ENCODE measurements around the gene ARID2. TPM values are rescaled to one million over a fixed set of nuclear protein-coding genes. Genes with fewer than 3 reads are reported as not detected.

The ARID2 gene
- total and polyA plus RNA-seq, 2 experiments from 2014 or later, result 26.5 to 54.9 TPM

DNA sequence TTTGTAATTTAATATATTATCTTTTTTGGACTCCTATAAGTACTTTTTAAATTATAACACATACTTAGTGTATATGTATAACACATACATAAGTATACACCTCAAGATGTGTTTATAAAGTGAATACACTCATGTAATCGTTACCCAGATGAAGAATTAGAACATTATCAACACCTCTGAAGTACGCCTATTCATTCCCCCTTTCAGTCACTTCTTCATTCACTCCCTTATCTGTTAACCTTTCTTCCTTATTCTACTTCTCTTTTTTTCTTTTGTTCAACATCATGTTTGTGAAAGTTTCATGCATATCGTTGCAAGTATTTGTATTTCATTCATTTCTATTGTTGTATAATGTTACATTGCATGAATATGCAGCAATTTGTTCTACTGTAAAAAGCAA, 98.5 kb downstream of the ARID2 start (continued):
- TF ChIP-seq, protein P1, sequence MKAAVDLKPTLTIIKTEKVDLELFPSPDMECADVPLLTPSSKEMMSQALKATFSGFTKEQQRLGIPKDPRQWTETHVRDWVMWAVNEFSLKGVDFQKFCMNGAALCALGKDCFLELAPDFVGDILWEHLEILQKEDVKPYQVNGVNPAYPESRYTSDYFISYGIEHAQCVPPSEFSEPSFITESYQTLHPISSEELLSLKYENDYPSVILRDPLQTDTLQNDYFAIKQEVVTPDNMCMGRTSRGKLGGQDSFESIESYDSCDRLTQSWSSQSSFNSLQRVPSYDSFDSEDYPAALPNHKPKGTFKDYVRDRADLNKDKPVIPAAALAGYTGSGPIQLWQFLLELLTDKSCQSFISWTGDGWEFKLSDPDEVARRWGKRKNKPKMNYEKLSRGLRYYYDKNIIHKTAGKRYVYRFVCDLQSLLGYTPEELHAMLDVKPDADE (IDR thresholded peaks at IDR 0.05), result no peak

DNA sequence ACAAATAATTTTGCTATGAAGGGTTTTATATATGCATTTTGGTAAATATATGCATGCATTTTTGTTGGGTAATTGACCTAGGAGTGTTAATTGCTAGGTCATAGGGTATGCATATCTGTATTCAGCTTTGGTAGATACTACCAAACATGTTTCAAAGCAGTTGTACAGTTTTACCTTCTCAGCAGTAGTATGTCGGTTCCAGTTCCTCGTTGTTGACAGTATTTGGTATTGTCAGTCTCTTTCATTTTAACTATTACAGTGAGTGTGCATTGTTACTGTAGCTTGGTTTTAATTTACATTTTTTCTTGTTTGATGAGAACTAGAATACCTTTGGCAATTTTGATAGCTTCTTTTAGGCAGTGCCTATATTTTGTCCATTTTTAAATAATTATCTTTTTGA, 98.9 kb downstream of the ARID2 start:
- Histone ChIP-seq H2AFZ (no peak overlapping the region), H3K27ac (ENCODE audit: low read depth) (no peak overlapping the region), H3K9me2 (ENCODE audit: insufficient read depth) (no peaks in the 10 kb centered on the region), H3K4me1 (ENCODE audit: insufficient read depth) (no peaks in the 10 kb centered on the region), H3K79me2 (replicated peaks; ENCODE audit: insufficient read depth) (0 out of 2 replicates have a peak, but pooled peaks cover 3% of the 10 kb centered on the region), H3F3A (replicated peaks; ENCODE audit: low read depth) (no peaks in the 10 kb centered on the region), H3K27me3 (ENCODE audit: insufficient read depth) (no peaks in the 10 kb centered on the region), H3K36me3 (ENCODE audit: insufficient read depth) (peaks cover 2% of the 10 kb centered on the region; the same call in 1 of the 2 replicates), H4K20me1 (replicated peaks; ENCODE audit: insufficient read depth) (no peaks in the 10 kb centered on the region; the same call in none of the 2 replicates), H3K4me2 (no peak overlapping the region), H3K4me3 (no peak overlapping the region)
- peaks cover 3% of the 10 kb centered on the region; the same call in 1 of the 3 replicates for H3K4me1 Mint-ChIP-seq
- no peaks in the 10 kb centered on the region for H3K9me3 Mint-ChIP-seq
- ATAC-seq (no peak), DNase-seq (ENCODE audit: low spot score) (no peak)
- peaks cover 39% of the 10 kb centered on the region; the same call in 2 of the 3 replicates for H3K36me3 Mint-ChIP-seq (ENCODE audit: low read depth)
- no peak overlapping the region for H3K27ac Mint-ChIP-seq
- H3K27me3 Mint-ChIP-seq (ENCODE audit: insufficient read depth, low read depth, poor library complexity), result peaks cover 1% of the 10 kb centered on the region
- H3K4me3 Mint-ChIP-seq, result no peak overlapping the region
- TF ChIP-seq, protein P2, sequence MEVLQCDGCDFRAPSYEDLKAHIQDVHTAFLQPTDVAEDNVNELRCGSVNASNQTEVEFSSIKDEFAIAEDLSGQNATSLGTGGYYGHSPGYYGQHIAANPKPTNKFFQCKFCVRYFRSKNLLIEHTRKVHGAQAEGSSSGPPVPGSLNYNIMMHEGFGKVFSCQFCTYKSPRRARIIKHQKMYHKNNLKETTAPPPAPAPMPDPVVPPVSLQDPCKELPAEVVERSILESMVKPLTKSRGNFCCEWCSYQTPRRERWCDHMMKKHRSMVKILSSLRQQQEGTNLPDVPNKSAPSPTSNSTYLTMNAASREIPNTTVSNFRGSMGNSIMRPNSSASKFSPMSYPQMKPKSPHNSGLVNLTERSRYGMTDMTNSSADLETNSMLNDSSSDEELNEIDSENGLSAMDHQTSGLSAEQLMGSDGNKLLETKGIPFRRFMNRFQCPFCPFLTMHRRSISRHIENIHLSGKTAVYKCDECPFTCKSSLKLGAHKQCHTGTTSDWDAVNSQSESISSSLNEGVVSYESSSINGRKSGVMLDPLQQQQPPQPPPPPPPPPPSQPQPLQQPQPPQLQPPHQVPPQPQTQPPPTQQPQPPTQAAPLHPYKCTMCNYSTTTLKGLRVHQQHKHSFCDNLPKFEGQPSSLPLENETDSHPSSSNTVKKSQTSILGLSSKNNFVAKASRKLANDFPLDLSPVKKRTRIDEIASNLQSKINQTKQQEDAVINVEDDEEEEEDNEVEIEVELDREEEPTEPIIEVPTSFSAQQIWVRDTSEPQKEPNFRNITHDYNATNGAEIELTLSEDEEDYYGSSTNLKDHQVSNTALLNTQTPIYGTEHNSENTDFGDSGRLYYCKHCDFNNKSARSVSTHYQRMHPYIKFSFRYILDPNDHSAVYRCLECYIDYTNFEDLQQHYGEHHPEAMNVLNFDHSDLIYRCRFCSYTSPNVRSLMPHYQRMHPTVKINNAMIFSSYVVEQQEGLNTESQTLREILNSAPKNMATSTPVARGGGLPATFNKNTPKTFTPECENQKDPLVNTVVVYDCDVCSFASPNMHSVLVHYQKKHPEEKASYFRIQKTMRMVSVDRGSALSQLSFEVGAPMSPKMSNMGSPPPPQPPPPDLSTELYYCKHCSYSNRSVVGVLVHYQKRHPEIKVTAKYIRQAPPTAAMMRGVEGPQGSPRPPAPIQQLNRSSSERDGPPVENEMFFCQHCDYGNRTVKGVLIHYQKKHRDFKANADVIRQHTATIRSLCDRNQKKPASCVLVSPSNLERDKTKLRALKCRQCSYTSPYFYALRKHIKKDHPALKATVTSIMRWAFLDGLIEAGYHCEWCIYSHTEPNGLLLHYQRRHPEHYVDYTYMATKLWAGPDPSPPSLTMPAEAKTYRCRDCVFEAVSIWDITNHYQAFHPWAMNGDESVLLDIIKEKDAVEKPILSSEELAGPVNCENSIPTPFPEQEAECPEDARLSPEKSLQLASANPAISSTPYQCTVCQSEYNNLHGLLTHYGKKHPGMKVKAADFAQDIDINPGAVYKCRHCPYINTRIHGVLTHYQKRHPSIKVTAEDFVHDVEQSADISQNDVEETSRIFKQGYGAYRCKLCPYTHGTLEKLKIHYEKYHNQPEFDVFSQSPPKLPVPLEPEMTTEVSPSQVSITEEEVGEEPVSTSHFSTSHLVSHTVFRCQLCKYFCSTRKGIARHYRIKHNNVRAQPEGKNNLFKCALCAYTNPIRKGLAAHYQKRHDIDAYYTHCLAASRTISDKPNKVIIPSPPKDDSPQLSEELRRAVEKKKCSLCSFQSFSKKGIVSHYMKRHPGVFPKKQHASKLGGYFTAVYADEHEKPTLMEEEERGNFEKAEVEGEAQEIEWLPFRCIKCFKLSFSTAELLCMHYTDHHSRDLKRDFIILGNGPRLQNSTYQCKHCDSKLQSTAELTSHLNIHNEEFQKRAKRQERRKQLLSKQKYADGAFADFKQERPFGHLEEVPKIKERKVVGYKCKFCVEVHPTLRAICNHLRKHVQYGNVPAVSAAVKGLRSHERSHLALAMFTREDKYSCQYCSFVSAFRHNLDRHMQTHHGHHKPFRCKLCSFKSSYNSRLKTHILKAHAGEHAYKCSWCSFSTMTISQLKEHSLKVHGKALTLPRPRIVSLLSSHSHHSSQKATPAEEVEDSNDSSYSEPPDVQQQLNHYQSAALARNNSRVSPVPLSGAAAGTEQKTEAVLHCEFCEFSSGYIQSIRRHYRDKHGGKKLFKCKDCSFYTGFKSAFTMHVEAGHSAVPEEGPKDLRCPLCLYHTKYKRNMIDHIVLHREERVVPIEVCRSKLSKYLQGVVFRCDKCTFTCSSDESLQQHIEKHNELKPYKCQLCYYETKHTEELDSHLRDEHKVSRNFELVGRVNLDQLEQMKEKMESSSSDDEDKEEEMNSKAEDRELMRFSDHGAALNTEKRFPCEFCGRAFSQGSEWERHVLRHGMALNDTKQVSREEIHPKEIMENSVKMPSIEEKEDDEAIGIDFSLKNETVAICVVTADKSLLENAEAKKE (CRISPR knock-in tag; IDR thresholded peaks at IDR 0.05), result no peak
- TF ChIP-seq STAT1 (IDR thresholded peaks at IDR 0.05; ENCODE audit: unreplicated experiment), result no peak
- TF ChIP-seq, protein P3, sequence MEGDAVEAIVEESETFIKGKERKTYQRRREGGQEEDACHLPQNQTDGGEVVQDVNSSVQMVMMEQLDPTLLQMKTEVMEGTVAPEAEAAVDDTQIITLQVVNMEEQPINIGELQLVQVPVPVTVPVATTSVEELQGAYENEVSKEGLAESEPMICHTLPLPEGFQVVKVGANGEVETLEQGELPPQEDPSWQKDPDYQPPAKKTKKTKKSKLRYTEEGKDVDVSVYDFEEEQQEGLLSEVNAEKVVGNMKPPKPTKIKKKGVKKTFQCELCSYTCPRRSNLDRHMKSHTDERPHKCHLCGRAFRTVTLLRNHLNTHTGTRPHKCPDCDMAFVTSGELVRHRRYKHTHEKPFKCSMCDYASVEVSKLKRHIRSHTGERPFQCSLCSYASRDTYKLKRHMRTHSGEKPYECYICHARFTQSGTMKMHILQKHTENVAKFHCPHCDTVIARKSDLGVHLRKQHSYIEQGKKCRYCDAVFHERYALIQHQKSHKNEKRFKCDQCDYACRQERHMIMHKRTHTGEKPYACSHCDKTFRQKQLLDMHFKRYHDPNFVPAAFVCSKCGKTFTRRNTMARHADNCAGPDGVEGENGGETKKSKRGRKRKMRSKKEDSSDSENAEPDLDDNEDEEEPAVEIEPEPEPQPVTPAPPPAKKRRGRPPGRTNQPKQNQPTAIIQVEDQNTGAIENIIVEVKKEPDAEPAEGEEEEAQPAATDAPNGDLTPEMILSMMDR (conservative IDR thresholded peaks at IDR 0.05; ENCODE audit: low read depth in 2 of 2), result no peak
- TF ChIP-seq EZH2 (IDR thresholded peaks at IDR 0.05; ENCODE audit: low read depth, unreplicated experiment), result no peak
- TF ChIP-seq EZH2phosphoT487 (IDR thresholded peaks at IDR 0.05; ENCODE audit: unreplicated experiment), result no peak
- TF ChIP-seq ZNF114 (CRISPR knock-in tag; IDR thresholded peaks at IDR 0.05), result no peak
- TF ChIP-seq CREB1 (CRISPR knock-in tag; IDR thresholded peaks at IDR 0.05; ENCODE audit: low read depth), result no peak
- TF ChIP-seq, protein P4, sequence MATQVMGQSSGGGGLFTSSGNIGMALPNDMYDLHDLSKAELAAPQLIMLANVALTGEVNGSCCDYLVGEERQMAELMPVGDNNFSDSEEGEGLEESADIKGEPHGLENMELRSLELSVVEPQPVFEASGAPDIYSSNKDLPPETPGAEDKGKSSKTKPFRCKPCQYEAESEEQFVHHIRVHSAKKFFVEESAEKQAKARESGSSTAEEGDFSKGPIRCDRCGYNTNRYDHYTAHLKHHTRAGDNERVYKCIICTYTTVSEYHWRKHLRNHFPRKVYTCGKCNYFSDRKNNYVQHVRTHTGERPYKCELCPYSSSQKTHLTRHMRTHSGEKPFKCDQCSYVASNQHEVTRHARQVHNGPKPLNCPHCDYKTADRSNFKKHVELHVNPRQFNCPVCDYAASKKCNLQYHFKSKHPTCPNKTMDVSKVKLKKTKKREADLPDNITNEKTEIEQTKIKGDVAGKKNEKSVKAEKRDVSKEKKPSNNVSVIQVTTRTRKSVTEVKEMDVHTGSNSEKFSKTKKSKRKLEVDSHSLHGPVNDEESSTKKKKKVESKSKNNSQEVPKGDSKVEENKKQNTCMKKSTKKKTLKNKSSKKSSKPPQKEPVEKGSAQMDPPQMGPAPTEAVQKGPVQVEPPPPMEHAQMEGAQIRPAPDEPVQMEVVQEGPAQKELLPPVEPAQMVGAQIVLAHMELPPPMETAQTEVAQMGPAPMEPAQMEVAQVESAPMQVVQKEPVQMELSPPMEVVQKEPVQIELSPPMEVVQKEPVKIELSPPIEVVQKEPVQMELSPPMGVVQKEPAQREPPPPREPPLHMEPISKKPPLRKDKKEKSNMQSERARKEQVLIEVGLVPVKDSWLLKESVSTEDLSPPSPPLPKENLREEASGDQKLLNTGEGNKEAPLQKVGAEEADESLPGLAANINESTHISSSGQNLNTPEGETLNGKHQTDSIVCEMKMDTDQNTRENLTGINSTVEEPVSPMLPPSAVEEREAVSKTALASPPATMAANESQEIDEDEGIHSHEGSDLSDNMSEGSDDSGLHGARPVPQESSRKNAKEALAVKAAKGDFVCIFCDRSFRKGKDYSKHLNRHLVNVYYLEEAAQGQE (IDR thresholded peaks at IDR 0.05; ENCODE audit: unreplicated experiment), result no peak
- TF ChIP-seq, protein P1 (IDR thresholded peaks at IDR 0.05), result no peak
- no peak for TF ChIP-seq JUNB (IDR thresholded peaks at IDR 0.05; ENCODE audit: unreplicated experiment)
- TF ChIP-seq NANOG (IDR thresholded peaks at IDR 0.05; ENCODE audit: borderline replicate concordance), result no peak
- no peak for TF ChIP-seq POLR2AphosphoS5 (IDR thresholded peaks at IDR 0.05; ENCODE audit: low read depth)
